Liver (tissue), 9 donors: ENCODE measurements around the gene CHTF18. TPM values are rescaled to one million over a fixed set of nuclear protein-coding genes. Genes with fewer than 3 reads are reported as not detected.
"Not testable (repeated sequence)": the region's sequence is repeated elsewhere in the genome, so short reads cannot be mapped to it uniquely, and the experiment has no call there.

Source experiments
- DNase-seq: peaks from one replicate; pipeline ENCODE4 v3.0.0-alpha.2; 2017; ENCODE audit warnings: low spot score
- H3K27ac ChIP-seq, 2 donors: one replicate each; pipeline ENCODE4 v1.7.0; 2013; ENCODE audit warnings: inconsistent platforms in 2 of 2, low read length in 2 of 2, control low read depth in 1 of 2, low read depth in 1 of 2, mild to moderate bottlenecking in 1 of 2
- H3K27me3 ChIP-seq, 4 donors: one replicate each; pipeline versions ENCODE4 v1.6.1 to v1.7.0; 2013; ENCODE audit warnings: low read length in 3 of 4, inconsistent platforms in 1 of 4, mild to moderate bottlenecking in 1 of 4, moderate library complexity in 1 of 4; ENCODE audit not compliant: control insufficient read depth in 4 of 4, insufficient read depth in 4 of 4
- H3K36me3 ChIP-seq, 4 donors: one replicate each; pipeline versions ENCODE4 v1.6.1 to v1.7.0; 2013; ENCODE audit warnings: low read length in 3 of 4, mild to moderate bottlenecking in 3 of 4, low read depth in 1 of 4, moderate library complexity in 1 of 4; ENCODE audit not compliant: control insufficient read depth in 4 of 4, insufficient read depth in 3 of 4
- H3K4me1 ChIP-seq, 4 donors: one replicate each; pipeline versions ENCODE4 v1.6.1 to v1.7.0; 2013; ENCODE audit warnings: low read length in 3 of 4, mild to moderate bottlenecking in 3 of 4, moderate library complexity in 1 of 4; ENCODE audit not compliant: control insufficient read depth in 4 of 4, insufficient read depth in 4 of 4
- H3K4me3 ChIP-seq, 3 donors: one replicate each; pipeline versions ENCODE4 v1.6.1 to v1.7.0; 2013; ENCODE audit warnings: low read length in 3 of 3, control low read depth in 1 of 3, low read depth in 1 of 3, mild to moderate bottlenecking in 1 of 3
- H3K9ac ChIP-seq, 2 donors: one replicate each; pipeline ENCODE4 v1.7.0; 2013; ENCODE audit warnings: low read length in 2 of 2, mild to moderate bottlenecking in 2 of 2, moderate library complexity in 2 of 2, control low read depth in 1 of 2, low read depth in 1 of 2
- H3K9me3 ChIP-seq, 4 donors: one replicate each; pipeline versions ENCODE4 v1.6.1 to v1.7.0; 2013; ENCODE audit warnings: low read length in 3 of 4; ENCODE audit not compliant: control insufficient read depth in 4 of 4
- CTCF ChIP-seq: fragments of 150-350 bp; IDR thresholded peaks from 2 replicates; pipeline ENCODE4 v1.5.1; 2017; ENCODE audit warnings: improper control_type of control experiment, low read depth, low read length; ENCODE audit not compliant: missing input control
- EGR1 ChIP-seq, 2 donors: IDR thresholded peaks; 2 replicates each; pipeline ENCODE4 v1.6.1; 2016 to 2018; ENCODE audit warnings: antibody characterized with exemption in 2 of 2, low read depth in 2 of 2
- FOXA1 ChIP-seq: IDR thresholded peaks from 2 replicates; pipeline ENCODE4 v1.6.1; 2016; ENCODE audit warnings: antibody characterized with exemption
- FOXA2 ChIP-seq: IDR thresholded peaks from 2 replicates; pipeline ENCODE4 v1.6.1; 2016; ENCODE audit warnings: antibody characterized with exemption
- GABPA ChIP-seq, 2 donors: IDR thresholded peaks in 1 of 2; conservative IDR thresholded peaks in 1 of 2; 2 replicates each; pipeline ENCODE4 v1.6.1; 2016; ENCODE audit warnings: antibody characterized with exemption in 2 of 2, mild to moderate bottlenecking in 1 of 2, moderate library complexity in 1 of 2
- HNF4A ChIP-seq, 2 donors: conservative IDR thresholded peaks; 2 replicates each; pipeline ENCODE4 v1.6.1; 2016; ENCODE audit warnings: antibody characterized with exemption in 2 of 2, mild to moderate bottlenecking in 2 of 2
- HNF4G ChIP-seq: IDR thresholded peaks from 2 replicates; pipeline ENCODE4 v1.6.1; 2016; ENCODE audit warnings: antibody characterized with exemption
- MAX ChIP-seq: IDR thresholded peaks from 2 replicates; pipeline ENCODE4 v1.6.1; 2016; ENCODE audit warnings: antibody characterized with exemption
- NR2F2 ChIP-seq: IDR thresholded peaks from 2 replicates; pipeline ENCODE4 v1.6.1; 2016; ENCODE audit warnings: antibody characterized with exemption
- RAD21 ChIP-seq, 2 donors: IDR thresholded peaks; 2 replicates each; pipeline ENCODE4 v1.6.1; 2016; ENCODE audit warnings: antibody characterized with exemption in 2 of 2, mild to moderate bottlenecking in 2 of 2
- REST ChIP-seq: IDR thresholded peaks from 2 replicates; pipeline ENCODE4 v1.6.1; 2016; ENCODE audit warnings: antibody characterized with exemption, mild to moderate bottlenecking
- RXRA ChIP-seq, 2 donors: IDR thresholded peaks; 2 replicates each; pipeline ENCODE4 v1.6.1; 2017 to 2018; ENCODE audit warnings: antibody characterized with exemption in 2 of 2, mild to moderate bottlenecking in 1 of 2
- SP1 ChIP-seq: IDR thresholded peaks from 2 replicates; pipeline ENCODE4 v1.6.1; 2018; ENCODE audit warnings: antibody characterized with exemption, mild to moderate bottlenecking
- WGBS: extraction: QIAGEN DNeasy Blood & Tissue Kit; methylation state at CpG from one replicate; pipeline ENCODE4 v1.1.7; 2013; 5-methylcytosine and 5-hydroxymethylcytosine counted together
- polyA plus RNA-seq, 2 donors: library from polyadenylated mRNA; stranded (reverse) in 1 of 2; unstranded in 1 of 2; fragments of 200-250 nt in 1 of 2; fragments of >200 nt in 1 of 2; fragmentation: Nextera tagmentation in 1 of 2; extraction: Ambion mirVana in 1 of 2; gene quantifications; one replicate each; pipeline versions ENCODE4 v1.2.1 to v1.2.3, GENCODE V29; 2013 to 2015
- total RNA-seq, 2 donors: library from RNA; depleted of rRNA; stranded (reverse); fragments of >200 nt; gene quantifications; one replicate each; pipeline ENCODE4 v1.2.3, GENCODE V29; 2014
- TF ChIP-seq, protein P1 (sequence below): IDR thresholded peaks from 2 replicates; pipeline ENCODE4 v1.6.1; 2016; ENCODE audit warnings: antibody characterized with exemption
- donor health status: healthy.
- donor health status: healthy.
- donor health status: healthy.
- donor health status: healthy.
- donor health status: healthy.

The CHTF18 gene
- total and polyA plus RNA-seq, 4 donors, result 1.7 to 15.6 (median 3.9) TPM

DNA sequence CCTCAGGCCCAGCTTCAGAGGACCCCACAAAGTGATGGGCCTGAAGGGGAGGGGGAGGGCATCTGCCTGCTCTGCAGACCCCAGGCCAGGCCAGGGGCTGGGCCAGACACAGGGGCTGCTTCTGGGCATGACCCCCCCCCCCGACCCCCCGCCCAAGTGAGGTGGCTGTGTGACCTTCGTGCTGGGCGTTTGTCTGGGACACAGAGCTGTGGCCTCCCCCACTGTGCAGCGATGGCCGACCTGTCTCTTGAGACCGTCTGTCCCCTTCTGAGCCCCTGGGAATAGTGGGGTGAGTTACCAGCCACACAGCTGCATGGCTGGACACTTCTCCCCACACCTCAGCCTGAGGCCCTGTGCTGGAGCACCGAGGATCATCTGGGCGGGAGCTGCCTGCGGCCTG lies 47.0 kb downstream of the CHTF18 start:
- H3K27ac ChIP-seq, result no peak overlapping the region
- WGBS, result 88% methylated on average over 10 of the region's 10 CpGs
- no peaks in the 10 kb centered on the region for H3K4me1 ChIP-seq
- no peak for TF ChIP-seq EGR1 (IDR thresholded peaks at IDR 0.05; ENCODE audit: low read depth in 2 of 2)
- TF ChIP-seq FOXA2, result no peak
- no peak for TF ChIP-seq RAD21 (IDR thresholded peaks at IDR 0.05)
- TF ChIP-seq, protein P1, sequence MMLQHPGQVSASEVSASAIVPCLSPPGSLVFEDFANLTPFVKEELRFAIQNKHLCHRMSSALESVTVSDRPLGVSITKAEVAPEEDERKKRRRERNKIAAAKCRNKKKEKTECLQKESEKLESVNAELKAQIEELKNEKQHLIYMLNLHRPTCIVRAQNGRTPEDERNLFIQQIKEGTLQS, result no peak
- no peak for TF ChIP-seq CTCF
- no peak for TF ChIP-seq HNF4G
- TF ChIP-seq RXRA (IDR thresholded peaks at IDR 0.05), result no peak
- TF ChIP-seq FOXA1, result no peak
- no peak overlapping the region for H3K9ac ChIP-seq
- H3K4me3 ChIP-seq, result no peak overlapping the region
- peaks cover 0 to 13% (median 10%) of the 10 kb centered on the region in 4 donors for H3K9me3 ChIP-seq
- H3K27me3 ChIP-seq, result no peaks in the 10 kb centered on the region
- DNase-seq, result no peak
- H3K36me3 ChIP-seq, result no peaks in the 10 kb centered on the region

DNA sequence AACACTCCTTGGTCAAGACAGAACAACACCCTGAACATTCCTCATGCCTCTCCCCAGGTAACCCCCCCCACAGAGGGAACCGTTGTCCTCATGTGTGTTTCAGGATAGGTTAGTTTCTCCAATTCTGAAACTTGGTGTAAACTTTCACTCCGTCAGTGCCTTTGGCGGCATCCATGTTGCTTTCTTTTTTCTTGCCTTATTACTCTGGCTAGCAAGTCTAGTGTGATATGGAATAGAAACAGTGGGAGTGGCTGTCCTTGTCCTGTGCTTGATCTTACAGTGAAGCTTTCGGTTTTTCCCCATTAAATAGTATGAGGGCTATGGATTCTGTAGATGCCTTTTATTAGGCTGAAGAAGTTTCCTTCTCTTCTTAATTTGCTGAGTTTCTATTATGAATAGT lies 47.8 kb downstream of the CHTF18 start:
- H3K36me3 ChIP-seq, result no peaks in the 10 kb centered on the region
- TF ChIP-seq EGR1 (IDR thresholded peaks at IDR 0.05; ENCODE audit: low read depth in 2 of 2), result no peak
- no peak for TF ChIP-seq GABPA (IDR thresholded peaks at IDR 0.05 in 1 of 2, conservative IDR thresholded peaks at IDR 0.05 in 1 of 2)
- no peak for TF ChIP-seq RXRA (IDR thresholded peaks at IDR 0.05)
- no peak for TF ChIP-seq RAD21 (IDR thresholded peaks at IDR 0.05)
- no peak for TF ChIP-seq MAX
- no peak for TF ChIP-seq HNF4A (conservative IDR thresholded peaks at IDR 0.05)
- no peak for TF ChIP-seq NR2F2
- 83% methylated on average over 4 of the region's 4 CpGs for WGBS

GRCh38 chr16:836822-837221 lies 48.4 kb downstream of the CHTF18 start:
- not testable (repeated sequence) for DNase-seq, H3K27ac ChIP-seq, H3K36me3 ChIP-seq, H3K27me3 ChIP-seq, H3K4me1 ChIP-seq, H3K9ac ChIP-seq, H3K4me3 ChIP-seq
- peaks cover 0 to 13% (median 10%) of the 10 kb centered on the region in 4 donors for H3K9me3 ChIP-seq
- WGBS, result 91% methylated on average over 3 of the region's 3 CpGs

More for the DNA sequence above, 47.8 kb downstream of the CHTF18 start:
- peaks cover 0 to 13% (median 10%) of the 10 kb centered on the region in 4 donors for H3K9me3 ChIP-seq
- H3K27ac ChIP-seq, result no peak overlapping the region
- H3K9ac ChIP-seq, result no peak overlapping the region
- no peaks in the 10 kb centered on the region for H3K27me3 ChIP-seq
- H3K4me1 ChIP-seq, result no peaks in the 10 kb centered on the region
- DNase-seq, result no peak
- H3K4me3 ChIP-seq, result no peak overlapping the region

DNA sequence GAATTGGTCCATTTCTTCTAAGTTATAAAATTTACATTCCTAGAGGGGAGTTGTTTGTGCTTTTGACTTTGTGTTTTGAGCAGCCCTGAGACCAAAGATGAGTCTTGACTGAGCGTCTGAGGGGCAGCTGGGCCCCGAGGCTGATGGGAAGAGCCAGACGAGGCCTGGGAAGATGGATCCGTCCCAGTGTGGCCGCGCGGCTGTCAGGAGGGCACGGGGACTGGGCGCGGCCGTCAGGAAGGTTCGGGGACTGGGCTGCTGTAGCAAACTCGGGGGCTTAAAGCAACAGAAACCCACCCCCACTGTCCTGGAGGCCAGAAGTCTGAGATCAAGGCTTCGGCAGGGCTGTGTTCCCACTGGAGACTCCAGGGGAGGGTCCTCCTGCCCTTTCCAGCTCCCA lies 50.3 kb downstream of the CHTF18 start:
- Histone ChIP-seq H3K9ac (no peak overlapping the region), H3K27me3 (no peaks in the 10 kb centered on the region), H3K4me3 (no peak overlapping the region), H3K27ac (no peak overlapping the region), H3K9me3 (peaks cover 0 to 13% (median 10%) of the 10 kb centered on the region in 4 donors), H3K36me3 (no peaks in the 10 kb centered on the region), H3K4me1 (no peaks in the 10 kb centered on the region)
- no peak for DNase-seq
- 86% methylated on average over 14 of the region's 14 CpGs for WGBS
- TF ChIP-seq RXRA (IDR thresholded peaks at IDR 0.05) (no peak), GABPA (IDR thresholded peaks at IDR 0.05 in 1 of 2, conservative IDR thresholded peaks at IDR 0.05 in 1 of 2) (no peak), REST (no peak), SP1 (no peak), MAX (no peak), CTCF (no peak), RAD21 (IDR thresholded peaks at IDR 0.05) (no peak)
- TF ChIP-seq, protein P1, result no peak
